D341Med (cell line): ENCODE measurements around the gene CHD9NB.
A peak's percentile ranks its signal among the peaks of the same experiment; 100 is the strongest.

Experiments used
- DNase-seq: peaks from one replicate; pipeline ENCODE4 v3.0.0; 2012; ENCODE audit warnings: low spot score

The CHD9NB gene

GRCh38 chr16:53029971-53030370 lies 22.7 kb downstream of the CHD9NB start:
- no peak for DNase-seq

GRCh38 chr16:53024045-53024444 lies 28.7 kb downstream of the CHD9NB start:
- DNase-seq = no peak

- peak; percentile 79 for DNase-seq
Measured at GRCh38 chr16:53022374-53022773, 30.3 kb downstream of the CHD9NB start.

- DNase-seq = no peak
Measured at GRCh38 chr16:53018834-53019416, 33.8 kb downstream of the CHD9NB start.

GRCh38 chr16:53014287-53014686 lies 38.4 kb downstream of the CHD9NB start:
- no peak for DNase-seq

- no peak for DNase-seq
Measured at GRCh38 chr16:53007095-53007494, 45.6 kb downstream of the CHD9NB start.

GRCh38 chr16:52997922-52998321 lies 54.8 kb downstream of the CHD9NB start:
- no peak for DNase-seq

GRCh38 chr16:52994942-52995341 lies 57.8 kb downstream of the CHD9NB start:
- DNase-seq = no peak

GRCh38 chr16:52993179-52993578 lies 59.5 kb downstream of the CHD9NB start:
- DNase-seq = no peak

- DNase-seq = no peak
Measured at GRCh38 chr16:52991572-52991971, 61.1 kb downstream of the CHD9NB start.
